Measurements from ENCODE around the gene INPP5A.

Gene INPP5A

DNA sequence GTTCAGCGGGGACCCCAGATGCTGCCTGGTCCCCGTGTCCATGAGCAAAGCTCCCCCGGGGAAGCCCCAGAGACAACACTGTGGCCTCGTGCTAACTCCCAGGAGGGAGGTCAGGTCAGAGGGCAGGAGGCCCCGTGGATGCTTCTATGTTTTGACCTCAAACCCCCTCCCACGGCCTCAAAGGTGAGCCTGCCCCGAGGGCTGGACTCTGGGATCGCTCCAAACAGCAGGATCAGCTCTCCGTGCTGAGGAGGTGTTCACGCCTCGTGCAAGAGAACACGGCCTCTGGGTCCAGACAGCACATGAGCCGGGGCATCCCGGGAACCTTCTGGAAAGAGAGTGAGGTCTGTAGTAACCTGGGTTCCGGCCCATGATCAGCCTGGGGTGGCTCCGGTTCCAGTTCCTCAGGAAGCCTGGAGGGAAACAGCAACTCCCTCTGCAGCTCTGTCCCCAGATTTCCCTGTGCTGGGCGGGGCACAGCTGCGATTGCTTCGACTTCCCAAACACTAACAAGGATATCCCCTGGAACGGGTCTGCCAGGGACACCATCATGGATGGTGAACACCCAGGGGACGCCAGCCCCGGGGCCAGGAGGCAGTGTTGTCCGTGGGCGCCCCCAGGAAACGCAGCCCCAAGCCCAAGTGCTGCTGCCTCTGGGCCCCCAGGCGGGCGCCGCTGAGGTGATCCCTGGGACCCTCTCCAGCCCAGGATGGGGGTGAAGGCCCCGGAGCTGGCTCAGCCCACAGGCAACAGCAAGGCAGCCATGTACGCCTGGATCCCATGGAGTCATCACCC, 18.0 kb upstream of the INPP5A start:
- no peak for DNase-seq

DNA sequence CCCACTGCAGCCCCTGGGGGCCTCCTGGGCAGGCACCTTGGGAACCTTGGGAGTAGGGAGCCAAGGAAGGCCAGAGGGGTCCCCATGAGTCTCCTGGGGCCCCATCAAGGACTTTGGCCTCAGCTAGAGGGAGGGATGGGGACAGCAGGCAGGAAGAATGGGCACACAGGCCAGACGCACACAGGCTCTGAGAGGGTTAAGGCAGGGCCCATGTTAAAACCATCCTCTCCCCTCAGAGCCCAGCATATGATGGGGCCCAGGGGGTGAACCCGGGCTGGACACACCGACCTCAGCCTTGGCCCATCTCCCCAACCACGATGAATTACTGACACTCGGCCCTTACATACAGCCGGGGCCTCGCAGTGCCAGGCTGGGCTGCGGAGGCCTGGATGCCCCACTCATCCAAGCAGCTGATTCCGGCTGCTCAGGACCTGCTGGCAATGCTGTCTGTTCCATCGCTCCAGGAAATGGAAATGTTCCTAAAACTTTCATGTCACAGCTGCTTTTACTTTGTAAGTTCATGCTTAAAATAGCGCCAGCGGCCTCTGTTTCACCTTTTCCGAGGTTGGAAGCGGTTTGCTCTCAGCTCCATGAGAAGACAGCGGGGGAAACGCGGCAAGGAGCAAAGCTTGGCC, 17.3 kb upstream of the INPP5A start:
- DNase-seq = no peak

DNA sequence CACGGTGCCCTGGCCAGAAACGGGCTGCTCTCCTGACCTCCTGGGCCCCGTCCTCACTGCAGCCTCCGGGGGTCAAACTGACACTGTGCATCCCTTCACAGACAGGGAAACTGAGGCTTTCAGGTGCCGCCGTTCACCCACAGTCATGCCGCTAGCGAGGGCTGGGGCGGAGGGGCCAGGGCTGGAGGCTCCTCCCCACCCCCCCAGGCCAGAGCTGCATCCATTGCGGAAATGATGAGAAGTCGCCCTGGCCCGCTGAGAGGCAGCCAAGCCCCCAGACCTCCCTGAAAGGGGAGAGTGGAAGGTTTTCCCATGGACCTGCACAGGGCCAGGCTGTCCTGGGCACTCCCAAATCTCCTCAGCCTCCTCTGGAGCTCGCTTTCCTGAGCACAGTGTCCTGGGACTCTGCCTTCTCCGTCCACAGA, 16.5 kb upstream of the INPP5A start:
- no peak for DNase-seq

DNA sequence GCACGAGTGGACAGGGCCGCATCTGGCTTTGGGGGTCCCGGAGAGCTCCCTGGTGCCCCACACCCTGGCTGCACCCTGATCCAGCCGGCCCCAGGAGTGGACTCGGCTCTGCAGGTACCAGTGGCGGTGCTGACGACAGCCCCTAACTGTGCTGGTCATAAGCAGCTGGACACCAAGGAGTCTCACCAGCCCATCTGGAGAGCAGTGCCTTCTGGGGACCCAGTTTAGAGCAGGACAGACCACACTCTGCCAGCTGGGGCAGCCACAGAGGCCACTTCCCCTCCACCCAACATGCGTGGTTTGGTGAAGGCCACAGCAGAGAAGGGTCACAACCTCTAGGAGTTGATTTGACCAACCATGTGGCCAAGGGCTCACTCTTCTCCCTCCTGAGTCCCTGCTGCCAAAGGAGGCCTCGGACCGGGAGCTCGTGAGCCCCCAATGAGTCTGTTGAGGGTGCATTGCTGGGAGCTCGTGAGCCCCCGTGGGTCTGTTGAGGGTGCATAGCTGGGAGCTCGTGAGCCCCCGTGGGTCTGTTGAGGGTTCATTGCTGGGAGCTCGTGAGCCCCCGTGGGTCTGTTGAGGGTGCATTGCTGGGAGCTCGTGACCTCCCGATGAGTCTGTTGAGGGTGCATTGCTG, 16.0 kb upstream of the INPP5A start:
- DNase-seq = no peak

DNA sequence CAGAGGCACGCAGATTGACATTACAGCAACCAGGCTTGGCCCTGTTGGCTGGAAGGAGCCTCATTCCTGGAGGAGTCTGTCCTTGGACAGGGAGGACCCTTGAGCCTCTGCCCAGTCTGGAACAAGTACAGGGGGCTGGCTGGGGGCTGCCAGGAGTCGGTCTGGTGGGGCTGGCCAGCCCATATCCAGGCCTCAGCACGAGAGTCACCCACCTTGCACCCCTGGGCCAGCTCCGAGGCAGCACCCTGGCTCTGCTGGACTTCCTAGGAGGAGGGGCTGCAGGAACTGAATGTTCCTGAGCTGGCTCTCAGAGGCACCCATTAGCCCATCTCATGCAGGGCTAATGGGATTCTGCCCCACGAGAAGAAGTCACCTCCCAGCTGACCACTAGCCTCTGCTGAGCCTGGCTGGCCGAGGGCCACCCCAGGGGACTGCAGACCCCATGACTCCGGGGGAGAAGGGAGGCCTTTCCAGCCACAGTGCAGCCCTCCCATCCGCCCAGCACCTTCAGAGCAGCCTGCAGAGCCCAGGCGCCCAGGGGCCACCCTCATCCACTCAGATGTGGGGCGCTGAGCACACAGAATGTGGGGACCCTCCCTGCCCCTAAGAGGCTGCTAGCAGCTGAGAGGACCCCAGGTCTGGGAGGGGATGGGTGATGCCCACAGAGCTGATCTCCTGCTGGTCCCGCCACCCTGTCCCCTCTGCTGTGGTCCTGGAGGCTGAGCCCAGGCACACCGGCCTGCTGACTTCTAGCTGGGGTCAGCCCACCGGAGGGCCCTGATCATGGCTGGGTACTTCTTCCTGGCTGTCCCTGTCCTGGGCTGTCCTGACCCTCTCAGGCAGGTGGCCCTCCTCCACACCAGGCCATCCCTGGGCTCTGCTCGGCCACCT, 14.8 kb upstream of the INPP5A start:
- DNase-seq = no peak

DNA sequence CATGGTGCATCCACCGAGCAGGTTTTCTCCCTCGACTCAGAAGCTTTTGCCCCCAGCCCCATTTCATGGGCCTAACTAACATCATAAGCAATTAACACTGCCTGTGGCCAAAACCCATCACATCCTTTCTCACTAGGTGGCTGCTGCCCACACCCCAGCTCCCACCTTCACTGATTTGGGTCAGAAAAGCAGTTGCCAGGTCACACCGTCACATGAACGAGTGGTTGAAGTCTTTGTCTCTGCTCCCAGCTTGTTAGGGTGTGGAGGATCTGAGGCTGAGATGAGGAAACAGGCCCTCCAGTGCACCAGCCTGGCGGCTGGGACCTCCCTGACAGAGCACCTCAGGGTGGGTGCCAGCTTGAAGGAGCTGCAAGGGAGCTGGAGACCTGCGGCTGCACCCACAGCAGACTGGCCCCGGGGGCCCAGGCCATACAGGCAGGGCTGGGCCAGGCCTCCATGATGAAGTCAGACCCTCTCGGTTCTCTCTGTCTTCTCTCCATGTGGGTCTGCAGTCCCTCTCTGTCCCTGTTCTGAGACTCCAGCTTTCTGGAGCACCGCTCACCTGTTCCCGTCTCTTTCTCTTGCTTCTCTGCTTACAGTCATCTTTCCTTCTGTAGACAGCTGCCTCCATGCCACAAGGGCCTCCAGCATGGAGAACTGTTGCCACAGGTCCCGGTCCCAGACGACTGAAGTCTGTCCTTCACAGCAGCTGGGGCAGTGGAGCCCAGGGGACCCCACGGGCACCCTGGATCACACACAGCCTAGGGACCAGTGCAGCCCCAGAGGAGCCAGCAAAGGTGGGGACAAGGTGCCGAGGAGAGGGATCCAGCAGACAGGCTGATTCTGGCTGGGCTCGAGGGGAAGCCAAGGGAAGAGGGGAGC, 13.8 kb upstream of the INPP5A start:
- DNase-seq = no peak

DNA sequence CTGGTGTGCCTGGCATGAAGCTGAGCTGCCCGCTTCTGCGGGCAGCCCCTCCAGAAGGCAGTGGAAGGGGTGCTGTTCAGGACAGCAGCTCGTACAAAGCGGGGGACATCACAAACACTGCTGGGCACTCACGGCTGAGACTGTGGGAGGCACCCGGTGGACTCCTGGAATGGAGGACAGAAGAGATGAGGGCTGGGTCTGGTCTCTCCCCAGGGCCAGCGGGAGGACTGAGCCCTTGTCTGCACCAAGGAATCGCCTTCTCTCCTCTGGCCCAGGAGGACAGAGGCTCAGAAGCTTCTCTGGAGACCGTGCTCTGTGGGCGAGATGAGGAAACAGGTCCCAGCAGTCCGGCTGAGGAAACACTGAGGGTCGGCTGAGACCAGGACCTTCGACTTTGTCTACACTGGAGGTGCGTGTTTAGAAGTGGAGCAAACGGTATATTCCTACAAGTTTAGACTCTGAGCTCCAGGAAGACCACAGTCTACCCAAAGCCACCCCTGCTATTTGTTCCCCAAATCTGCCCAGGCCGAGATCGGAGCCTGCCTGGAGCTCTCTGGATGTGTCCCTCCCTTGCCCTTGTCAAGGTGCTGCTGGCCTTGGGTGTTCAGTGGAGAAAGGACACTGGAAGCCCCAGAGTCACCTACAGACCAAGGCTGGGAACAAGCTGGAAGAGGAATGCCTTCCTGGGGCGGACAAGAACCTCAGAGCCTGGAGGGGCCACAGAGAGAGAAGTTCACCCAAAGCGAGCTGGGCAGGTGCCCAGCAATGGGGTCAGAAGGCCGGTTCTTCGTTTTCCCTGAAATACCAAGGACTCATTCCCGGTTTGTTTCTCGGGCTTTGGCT, 12.9 kb upstream of the INPP5A start:
- DNase-seq = no peak

DNA sequence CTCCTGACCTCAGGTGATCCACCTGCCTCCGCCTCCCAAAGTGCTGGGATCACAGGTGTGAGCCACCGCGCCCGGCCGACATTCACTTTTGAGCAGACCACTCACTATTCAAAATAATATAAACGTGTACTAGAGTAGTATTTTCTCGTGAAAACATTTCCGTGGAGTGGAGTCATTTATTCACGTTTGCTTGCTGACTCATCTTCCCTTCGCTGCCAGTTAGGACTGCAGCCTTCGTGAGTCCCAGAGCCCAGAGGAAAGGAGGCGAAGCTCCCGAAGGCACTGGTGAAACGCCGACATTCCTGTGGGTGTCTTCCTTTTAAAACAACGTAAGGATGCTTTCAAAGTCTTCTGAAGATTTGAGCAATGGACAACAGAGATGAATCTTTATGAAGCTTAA, 10.9 kb upstream of the INPP5A start:
- DNase-seq = no peak

DNA sequence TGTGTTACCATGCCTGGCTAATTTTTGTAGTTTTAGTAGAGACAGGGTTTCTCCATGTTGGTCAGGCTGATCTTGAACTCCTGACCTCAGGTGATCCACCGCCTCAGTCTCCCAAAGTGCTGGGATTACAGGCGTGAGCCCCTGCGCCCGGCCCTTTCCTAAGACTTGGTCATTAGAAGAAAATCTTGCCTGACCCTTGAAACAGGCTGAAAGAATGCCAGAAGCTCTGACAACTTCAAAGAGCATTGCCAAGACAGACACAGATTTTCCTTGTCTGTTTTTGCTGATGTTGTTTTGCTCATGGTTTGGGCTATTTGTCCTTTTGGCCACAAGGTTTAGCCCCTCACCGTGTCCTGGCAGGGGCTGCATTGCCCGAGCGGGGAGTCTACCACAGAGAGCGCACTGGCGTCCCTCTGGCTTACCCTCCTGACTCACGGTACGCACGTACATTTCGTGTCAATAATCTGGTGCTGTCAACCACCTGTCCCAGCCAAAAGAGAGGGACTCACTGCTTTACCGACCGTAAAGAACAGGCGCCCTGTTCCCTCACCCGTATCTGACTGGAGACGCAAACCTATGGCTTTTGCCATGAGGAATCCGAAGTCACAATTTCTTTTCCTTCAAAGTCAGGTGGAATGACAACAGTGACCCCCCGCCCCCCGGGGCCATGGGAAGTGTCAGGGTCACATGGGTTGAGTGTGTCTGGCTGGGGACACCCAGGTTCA, 10.1 kb upstream of the INPP5A start:
- peak; percentile 59 for DNase-seq

DNA sequence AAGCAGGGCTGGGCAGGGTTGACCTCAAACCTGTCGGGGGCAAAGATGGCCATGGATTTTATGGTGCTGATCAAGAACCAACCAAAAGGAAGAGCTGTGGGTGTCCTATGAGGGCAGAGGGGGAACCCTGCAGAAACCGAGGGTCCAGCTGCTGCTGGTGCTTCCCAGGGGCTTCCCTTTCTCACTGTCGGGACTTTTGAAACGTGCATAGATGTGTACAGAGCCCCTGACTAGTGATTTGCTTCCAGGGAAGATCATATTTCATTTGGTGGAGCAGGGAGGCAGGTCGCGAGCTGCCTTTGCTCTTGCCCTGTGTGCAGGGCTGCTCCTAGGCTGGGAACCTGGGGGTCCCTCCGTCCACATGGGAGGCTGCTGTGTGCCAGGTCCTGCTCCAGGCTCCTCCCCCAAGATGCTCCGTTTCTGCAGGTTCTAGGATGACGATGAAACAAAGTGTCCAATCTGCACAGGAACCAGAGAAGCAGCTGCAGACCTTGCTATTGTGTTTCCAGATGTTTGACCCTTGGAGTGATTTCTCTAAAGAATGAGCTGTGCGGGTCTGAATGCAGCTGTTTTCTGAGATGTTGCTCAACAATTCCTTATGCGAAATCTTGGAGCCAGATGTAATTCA, 9.4 kb upstream of the INPP5A start:
- DNase-seq = no peak

DNA sequence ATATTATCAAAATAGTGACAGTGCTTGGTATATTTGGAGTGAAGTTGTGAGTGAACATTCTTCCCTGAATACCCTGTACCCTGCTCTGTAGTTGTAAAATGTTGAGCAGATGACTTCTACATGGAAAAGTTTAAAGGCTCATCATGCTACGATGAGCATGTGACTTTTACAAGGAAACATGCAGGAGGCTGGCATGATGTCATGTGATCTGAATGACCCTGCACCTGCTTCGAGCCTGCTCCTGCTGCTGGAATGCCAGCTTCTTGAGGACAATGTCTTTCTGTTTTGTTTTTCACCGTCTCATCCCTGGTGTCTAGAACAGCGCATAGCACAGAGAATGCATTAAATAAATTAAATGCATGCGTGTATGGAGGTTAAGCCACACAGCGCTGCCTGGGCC, 5.4 kb upstream of the INPP5A start:
- DNase-seq = no peak

DNA sequence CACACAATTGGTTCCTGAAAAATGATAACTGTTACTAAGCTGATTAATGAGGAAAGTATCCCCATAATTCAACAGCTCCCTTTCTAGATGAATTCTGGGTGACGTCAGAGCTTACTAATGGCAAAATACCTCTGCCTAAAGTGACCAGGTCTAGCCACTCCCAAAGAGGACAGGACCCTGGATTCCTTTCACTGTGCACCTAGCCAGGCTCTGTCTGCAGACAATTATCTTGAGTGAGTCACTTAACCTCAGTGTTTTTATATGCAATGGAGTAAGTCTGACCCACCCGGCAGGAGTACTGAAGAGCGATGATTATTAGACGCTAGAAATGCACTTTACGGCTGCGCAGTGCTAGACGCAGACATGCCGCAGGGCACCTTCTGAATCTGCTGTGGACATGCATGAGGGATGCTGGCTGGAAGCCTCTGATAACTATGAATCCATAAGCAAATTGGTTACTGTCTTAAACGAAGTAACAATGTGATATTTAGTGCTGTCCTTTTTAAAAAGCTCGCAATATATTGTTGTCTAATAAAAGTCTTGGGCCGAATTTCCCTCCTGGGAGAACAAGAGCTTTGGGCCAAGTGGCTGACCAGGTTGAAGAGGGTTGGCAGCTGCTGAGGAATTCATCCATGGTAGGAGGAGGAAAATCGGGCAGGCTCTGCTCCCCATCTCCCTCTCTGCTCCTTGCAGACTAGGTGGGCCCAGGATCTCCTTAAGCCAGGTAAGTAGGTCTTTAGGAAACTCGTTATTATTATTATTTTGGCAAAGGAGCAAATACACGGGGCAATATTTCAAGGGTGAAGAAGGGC, 4.6 kb upstream of the INPP5A start:
- DNase-seq = no peak

DNA sequence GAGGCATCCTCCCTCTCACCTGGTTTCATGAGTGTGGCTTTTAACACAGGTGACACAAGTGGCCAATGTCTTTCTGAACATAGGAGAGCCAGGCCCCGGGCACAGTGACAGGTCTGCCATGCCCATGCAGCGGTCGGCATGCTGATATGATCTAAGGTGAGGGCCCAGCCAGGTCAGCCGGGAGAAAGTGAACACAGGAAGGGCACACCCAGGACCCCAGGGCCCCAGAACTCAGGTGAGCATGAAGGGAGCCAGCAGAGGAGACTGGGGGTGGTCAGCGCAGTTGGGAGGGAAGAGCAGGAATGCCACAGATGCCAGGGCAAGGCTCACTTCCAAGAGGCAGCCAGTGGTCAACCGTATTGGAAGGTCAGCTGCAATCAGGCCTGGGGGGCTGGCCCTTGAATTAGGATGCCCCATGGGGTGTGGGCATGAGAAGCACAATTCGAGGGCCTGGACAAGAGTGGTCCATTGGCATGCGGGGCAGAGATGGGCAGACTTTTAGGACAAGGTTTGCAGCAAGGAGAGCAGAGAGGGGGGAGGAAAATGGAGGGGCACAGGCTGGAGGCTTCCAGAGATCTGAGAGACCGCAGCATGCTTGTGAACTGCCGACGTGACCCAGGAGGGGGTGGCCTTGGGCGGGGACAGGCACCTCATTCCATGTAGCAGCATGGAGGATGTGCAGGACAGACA, 3.9 kb upstream of the INPP5A start:
- DNase-seq = no peak

DNA sequence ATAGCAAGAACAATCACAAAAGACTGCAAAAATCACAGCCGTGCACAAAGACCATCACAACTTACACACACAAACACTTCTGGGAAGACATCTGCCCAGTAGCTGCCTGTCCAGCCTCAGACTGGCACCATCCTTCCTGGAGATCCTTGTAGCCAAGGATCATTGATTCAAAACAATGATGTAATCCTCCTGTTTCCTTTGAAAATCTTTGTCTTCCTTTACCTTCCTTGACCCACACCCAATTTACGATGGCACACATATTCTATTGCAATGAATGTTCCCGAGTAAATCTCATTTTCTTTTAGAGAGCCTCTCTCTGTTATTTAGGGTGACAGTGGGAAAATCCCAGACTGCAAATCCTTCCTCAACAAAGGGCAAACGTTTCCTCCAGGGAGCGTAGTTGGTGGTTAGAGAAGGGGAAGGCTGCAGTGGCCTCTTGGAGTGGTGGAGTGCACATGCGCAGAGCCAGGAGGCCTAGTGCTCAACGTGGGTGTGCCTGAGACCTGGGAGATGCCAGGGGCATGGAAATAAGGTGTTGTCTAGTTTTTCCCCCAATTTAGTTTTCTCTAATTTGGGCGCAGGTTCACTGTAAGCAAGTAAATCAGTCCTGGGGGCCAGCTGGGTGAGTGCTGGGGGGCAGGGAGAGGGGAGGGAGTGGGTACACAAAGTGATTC, 3.1 kb upstream of the INPP5A start:
- DNase-seq = no peak

DNA sequence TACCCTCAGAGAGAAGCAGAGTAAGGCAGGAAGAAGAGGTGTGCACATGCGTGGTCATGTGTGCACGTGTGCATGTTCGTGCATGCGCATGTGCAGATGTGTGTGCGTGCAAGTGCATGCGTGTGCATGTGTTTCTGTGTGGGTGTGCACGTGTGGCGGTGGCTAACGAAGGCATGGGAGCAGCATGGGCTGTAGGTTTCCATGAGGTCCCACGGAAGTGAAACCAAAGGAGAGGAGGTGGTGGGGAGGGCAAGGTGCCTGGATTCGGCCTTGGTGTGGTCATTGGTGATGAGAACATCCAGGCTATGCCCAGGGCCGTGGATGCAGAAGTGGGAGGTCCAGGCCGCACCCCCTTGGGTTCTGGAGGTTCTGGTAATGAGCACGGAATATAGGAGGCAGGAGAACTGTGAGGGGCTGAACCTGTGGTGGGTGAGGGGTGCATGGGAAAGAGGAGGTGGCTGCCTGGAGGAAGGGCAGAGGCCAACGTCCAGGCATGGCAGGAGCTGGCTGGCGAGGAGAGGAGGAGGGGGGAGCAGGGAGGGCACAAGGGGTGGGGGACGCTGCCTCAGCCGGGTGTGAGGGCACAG, 2.4 kb upstream of the INPP5A start:
- DNase-seq = no peak

DNA sequence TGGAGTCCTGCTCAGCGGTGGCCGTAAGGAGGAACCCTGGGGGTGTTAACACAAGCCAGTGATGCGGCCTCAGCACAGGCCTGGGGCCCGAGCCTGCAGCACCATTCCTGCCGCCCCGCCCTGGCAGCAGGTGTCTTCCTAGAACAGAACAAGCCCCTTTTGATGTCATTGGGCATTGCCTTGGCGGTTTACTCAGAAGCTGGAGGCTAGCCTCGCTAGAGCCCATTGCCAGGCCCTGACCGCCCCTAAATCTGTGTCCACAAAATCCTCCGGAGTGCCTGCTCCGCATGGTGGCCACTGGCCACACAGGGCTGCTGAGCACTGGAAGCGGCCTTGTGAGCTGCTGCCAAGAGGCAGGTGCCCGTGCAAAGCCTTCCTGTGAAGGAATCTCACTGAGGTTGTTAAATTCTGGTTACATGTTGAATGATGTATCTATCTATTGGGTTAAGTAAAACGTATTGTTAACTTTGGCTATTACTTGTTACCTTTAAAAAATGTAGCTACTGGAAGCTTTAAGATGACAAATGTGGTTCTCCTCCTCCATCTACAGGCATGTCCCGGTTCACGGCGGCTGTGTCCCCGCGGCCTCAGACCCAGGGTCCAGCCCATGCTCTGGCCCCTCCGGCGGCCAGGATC, 1.2 kb upstream of the INPP5A start:
- peak; percentile 51 for DNase-seq
